GM23248 (cell line): ENCODE measurements around the gene TFPT. TPM values are rescaled to one million over a fixed set of nuclear protein-coding genes. Genes with fewer than 3 reads are reported as not detected.

Experiments used
- DNase-seq: peaks from one replicate; pipeline ENCODE4 v3.0.0-alpha.2; 2015
- H2AFZ ChIP-seq: fragments of 200-600 bp; sonication (generic); 2 replicates; pipeline ENCODE4 v1.6.1; 2016; ENCODE audit warnings: antibody characterized with exemption
- H3F3A ChIP-seq: fragments of 200-600 bp; sonication (generic); 2 replicates; pipeline ENCODE4 v1.6.1; 2016; ENCODE audit warnings: mild to moderate bottlenecking, antibody characterized with exemption, mixed run types; ENCODE audit not compliant: insufficient read depth
- H3K27ac ChIP-seq: fragments of 200-600 bp; sonication (generic); 2 replicates; pipeline ENCODE4 v1.5.1; 2016; ENCODE audit warnings: mild to moderate bottlenecking
- H3K27me3 ChIP-seq: fragments of 200-600 bp; sonication (generic); replicated peaks from 2 replicates; pipeline ENCODE4 v1.6.1; 2016; ENCODE audit warnings: mild to moderate bottlenecking; ENCODE audit not compliant: insufficient read depth
- H3K36me3 ChIP-seq: fragments of 200-600 bp; sonication (generic); 2 replicates; pipeline ENCODE4 v1.6.1; 2016; ENCODE audit warnings: low read depth, mild to moderate bottlenecking
- H3K4me1 ChIP-seq: fragments of 200-600 bp; sonication (generic); 2 replicates; pipeline ENCODE4 v1.6.1; 2016; ENCODE audit warnings: mild to moderate bottlenecking; ENCODE audit not compliant: insufficient read depth
- H3K4me2 ChIP-seq: fragments of 200-600 bp; sonication (generic); one replicate; pipeline ENCODE4 v1.6.1; 2016; ENCODE audit warnings: mild to moderate bottlenecking; ENCODE audit not compliant: unreplicated experiment
- H3K4me3 ChIP-seq: fragments of 200-600 bp; sonication (generic); 2 replicates; pipeline ENCODE4 v1.5.1; 2016; ENCODE audit warnings: mild to moderate bottlenecking
- H3K79me2 ChIP-seq: fragments of 200-600 bp; sonication (generic); 2 replicates; pipeline ENCODE4 v1.6.1; 2016; ENCODE audit warnings: mild to moderate bottlenecking; ENCODE audit not compliant: insufficient read depth
- H3K9ac ChIP-seq: fragments of 200-600 bp; sonication (generic); 2 replicates; pipeline ENCODE4 v1.6.1; 2016; ENCODE audit warnings: mild to moderate bottlenecking
- H3K9me2 ChIP-seq: fragments of 200-600 bp; sonication (generic); 2 replicates; pipeline ENCODE4 v1.6.1; 2016; ENCODE audit warnings: mixed run types, mild to moderate bottlenecking, moderate library complexity; ENCODE audit not compliant: insufficient read depth
- H3K9me3 ChIP-seq: fragments of 200-600 bp; sonication (generic); one replicate; pipeline ENCODE4 v1.6.1; 2017; ENCODE audit warnings: low read depth
- H4K20me1 ChIP-seq: fragments of 200-600 bp; sonication (generic); 2 replicates; pipeline ENCODE4 v1.6.0; 2016; ENCODE audit not compliant: insufficient read depth
- EZH2 ChIP-seq: fragments of 200-600 bp; sonication (generic); IDR thresholded peaks from 2 replicates; pipeline ENCODE4 v1.6.1; 2018; ENCODE audit warnings: antibody characterized with exemption, mild to moderate bottlenecking; ENCODE audit not compliant: insufficient read depth, poor library complexity, severe bottlenecking
- EZH2phosphoT487 ChIP-seq: fragments of 200-600 bp; sonication (generic); IDR thresholded peaks from 2 replicates; pipeline ENCODE4 v1.6.1; 2018; ENCODE audit warnings: antibody characterized with exemption, moderate library complexity, mild to moderate bottlenecking, low read depth; ENCODE audit not compliant: insufficient read depth
- WGBS, 2 experiments: methylation state at CpG; one replicate each; pipeline ENCODE4 v1.1.6; 2015 to 2017; ENCODE audit warnings: low lambda C conversion rate in 2 of 2, low coverage in 1 of 2; ENCODE audit errors: missing lambda C conversion rate in 2 of 2; 5-methylcytosine and 5-hydroxymethylcytosine counted together
- in situ Hi-C: fragments of 300-500 bp; cut with MboI; formaldehyde crosslinking; loops from 2 replicates; pipeline ENCODE4 v1.15.0; 2020
- polyA plus RNA-seq: library from polyadenylated mRNA; unstranded; fragments of >200 nt; fragmentation: Nextera tagmentation; extraction: Ambion mirVana; gene quantifications from 2 replicates; pipeline ENCODE4 v1.2.1, GENCODE V29; 2016
- total RNA-seq: library from RNA; depleted of rRNA; stranded (reverse); fragments of >200 nt; shearing (Covaris generic); gene quantifications from 2 replicates; pipeline ENCODE4 v1.2.3, GENCODE V29; 2014

Gene TFPT
- total and polyA plus RNA-seq, 2 experiments from 2014 or later = 11.5 to 30.0 TPM

GRCh38 chr19:54137699-54138488, 22.4 kb upstream of the TFPT start, which contains the start of gene CNOT3:
Gene CNOT3 (plus strand): TSS chr19:54137762. CDS start chr19:54142979, 5,217 bp downstream.
- Histone ChIP-seq H3K27me3 (no peaks in the 10 kb centered on the region), H3K27ac (peak within 1 kb of the TSS; percentile 77), H3K9ac (peak within 1 kb of the TSS; percentile 98), H3K36me3 (0 out of 2 replicates have a peak, but pooled peaks cover 4% of the 10 kb centered on the region), H3K4me1 (peaks cover 26% of the 10 kb centered on the region), H3K4me3 (peak within 1 kb of the TSS; percentile 78), H2AFZ (peak within 1 kb of the TSS; percentile 89), H4K20me1 (peaks cover 4% of the 10 kb centered on the region; the same call in 1 of the 2 replicates), H3K9me2 (no peaks in the 10 kb centered on the region), H3K9me3 (no peaks in the 10 kb centered on the region), H3F3A (peaks cover 13% of the 10 kb centered on the region; the same call in 1 of the 2 replicates), H3K4me2 (peak within 1 kb of the TSS; percentile 84), H3K79me2 (peaks cover 53% of the 10 kb centered on the region)
- 2 to 3% methylated on average over 51 to 93 of the region's 103 CpGs for WGBS, 2 experiments
- no peak for TF ChIP-seq EZH2
- no peak for TF ChIP-seq EZH2phosphoT487
- in situ Hi-C loops = no loop called here
- peak; percentile 49 for DNase-seq

- TF ChIP-seq EZH2phosphoT487 (no peak), EZH2 (no peak)
- no peaks in the 10 kb centered on the region for H3K9me2 ChIP-seq
- H4K20me1 ChIP-seq = peaks cover 4% of the 10 kb centered on the region; the same call in 1 of the 2 replicates
- no peaks in the 10 kb centered on the region for H3K27me3 ChIP-seq
- in situ Hi-C loops = no loop called here
- H3K79me2 ChIP-seq = peaks cover 45% of the 10 kb centered on the region
- H3K4me3 ChIP-seq = peak overlapping the region; percentile 78
- DNase-seq = peak; percentile 100
- H2AFZ ChIP-seq = peak overlapping the region; percentile 89
- no peaks in the 10 kb centered on the region for H3K9me3 ChIP-seq
- H3K4me2 ChIP-seq = peak overlapping the region; percentile 81
- H3F3A ChIP-seq = peaks cover 13% of the 10 kb centered on the region; the same call in 1 of the 2 replicates
- H3K36me3 ChIP-seq = no peaks in the 10 kb centered on the region
- peak overlapping the region; percentile 77 for H3K27ac ChIP-seq
- peaks cover 22% of the 10 kb centered on the region for H3K4me1 ChIP-seq
- peak overlapping the region; percentile 98 for H3K9ac ChIP-seq
- WGBS, 2 experiments = 1 to 2% methylated on average over 43 to 46 of the region's 46 CpGs
Measured at GRCh38 chr19:54136864-54137698, 21.6 kb upstream of the TFPT start.

- Histone ChIP-seq H3K36me3 (no peaks in the 10 kb centered on the region; the same call in 1 of the 2 replicates), H3K9me3 (no peaks in the 10 kb centered on the region), H4K20me1 (peaks cover 4% of the 10 kb centered on the region; the same call in 1 of the 2 replicates), H3K79me2 (peaks cover 37% of the 10 kb centered on the region), H3K4me1 (peaks cover 16% of the 10 kb centered on the region), H3K27me3 (no peaks in the 10 kb centered on the region), H3K9ac (peak overlapping the region; percentile 63), H3F3A (peaks cover 11% of the 10 kb centered on the region; the same call in 1 of the 2 replicates), H3K4me3 (peak overlapping the region; percentile 77), H3K27ac (peak overlapping the region; percentile 66), H3K9me2 (no peaks in the 10 kb centered on the region), H3K4me2 (peak overlapping the region; percentile 81), H2AFZ (peak overlapping the region; percentile 89)
- in situ Hi-C loops = no loop called here
- peak; percentile 59 for DNase-seq
- no peak for TF ChIP-seq EZH2phosphoT487
- no peak for TF ChIP-seq EZH2
- WGBS, 2 experiments = 2% methylated on average over 30 of the region's 30 CpGs
Measured at GRCh38 chr19:54136086-54136863, 20.8 kb upstream of the TFPT start.
